OCI-LY7 (cell line): ENCODE measurements around the gene FBLN5. TPM values are rescaled to one million over a fixed set of nuclear protein-coding genes. Genes with fewer than 3 reads are reported as not detected.
A peak's percentile ranks its signal among the peaks of the same experiment; 100 is the strongest.

ENCODE experiments used
- BruUV-seq: library from RNA; stranded (reverse); fragments of 400-500 nt; replicated peaks from 2 replicates; lab custom pipeline; 2021; lab: Mats Ljungman, UMichigan
- CTCF ChIA-PET: fragments of 300-600 bp; sonication (Branson Sonifier 250); formaldehyde crosslinking; loops from one replicate; lab custom pipeline; 2022; ENCODE audit warnings: antibody characterized with exemption; ENCODE audit not compliant: unreplicated experiment; lab: Charles Lee
- POLR2A ChIA-PET: fragments of 300-600 bp; sonication (Branson Sonifier 250); formaldehyde crosslinking; loops from one replicate; lab custom pipeline; 2022; ENCODE audit warnings: antibody characterized with exemption; lab: Charles Lee
- DNase-seq: peaks from one replicate; pipeline ENCODE4 v3.0.0-alpha.2; 2015; ENCODE audit warnings: low spot score
- H2AFZ ChIP-seq: fragments of 200-600 bp; sonication (generic), shearing (Covaris generic); 2 replicates; pipeline ENCODE4 v1.6.1; 2014; ENCODE audit warnings: mild to moderate bottlenecking, antibody characterized with exemption, low read length, moderate library complexity
- H3K27ac ChIP-seq: fragments of 200-600 bp; sonication (generic); 2 replicates; pipeline ENCODE4 v1.5.1; 2014; ENCODE audit warnings: mixed run types, low read depth, mild to moderate bottlenecking, moderate library complexity, low read length, inconsistent platforms; ENCODE audit not compliant: poor library complexity, severe bottlenecking
- H3K36me3 ChIP-seq: fragments of 200-600 bp; sonication (generic); 2 replicates; pipeline ENCODE4 v1.6.1; 2014; ENCODE audit warnings: mild to moderate bottlenecking, antibody characterized with exemption, low read length, moderate library complexity, mixed read lengths; ENCODE audit not compliant: insufficient read depth
- H3K4me1 ChIP-seq: fragments of 200-600 bp; sonication (generic); 2 replicates; pipeline ENCODE4 v1.5.1; 2014; ENCODE audit warnings: mild to moderate bottlenecking, low read length; ENCODE audit not compliant: insufficient read depth, poor library complexity, severe bottlenecking
- H3K4me2 ChIP-seq: fragments of 200-600 bp; sonication (generic); 2 replicates; pipeline ENCODE4 v1.6.1; 2014; ENCODE audit warnings: mild to moderate bottlenecking, low read length
- H3K4me3 ChIP-seq: fragments of 200-600 bp; sonication (generic); 2 replicates; pipeline ENCODE4 v1.5.1; 2014; ENCODE audit warnings: mild to moderate bottlenecking, low read depth, low read length; ENCODE audit not compliant: poor library complexity, severe bottlenecking
- H3K79me2 ChIP-seq: fragments of 200-600 bp; sonication (generic); 2 replicates; pipeline ENCODE4 v1.6.1; 2016; ENCODE audit warnings: low read depth, mild to moderate bottlenecking, low read length, moderate library complexity, mixed read lengths; ENCODE audit not compliant: insufficient read depth
- H3K9me2 ChIP-seq: fragments of 200-600 bp; sonication (generic); 2 replicates; pipeline ENCODE4 v1.6.1; 2016; ENCODE audit warnings: mild to moderate bottlenecking, low read length, mixed read lengths; ENCODE audit not compliant: insufficient read depth
- H3K9me3 ChIP-seq: fragments of 200-600 bp; sonication (generic); 2 replicates; pipeline ENCODE4 v1.6.1; 2014; ENCODE audit warnings: mild to moderate bottlenecking, mixed run types, low read length, mixed read lengths
- H4K20me1 ChIP-seq: fragments of 200-600 bp; sonication (generic); 2 replicates; pipeline ENCODE4 v1.6.1; 2014; ENCODE audit warnings: mild to moderate bottlenecking, antibody characterized with exemption, low read length, moderate library complexity, mixed read lengths; ENCODE audit not compliant: insufficient read depth
- EZH2phosphoT487 ChIP-seq: fragments of 200-600 bp; sonication (generic); IDR thresholded peaks from 2 replicates; pipeline ENCODE4 v1.6.1; 2018; ENCODE audit warnings: low read depth, borderline replicate concordance, mild to moderate bottlenecking, mixed run types, antibody characterized with exemption, low read length, moderate library complexity, mixed read lengths
- intact Hi-C: fragments of 100-400 bp; cut with micrococcal nuclease; formaldehyde crosslinking; loops from one replicate; pipeline ENCODE4 v1.10.0; 2022; ENCODE audit not compliant: unreplicated experiment
- total RNA-seq, 2 experiments: library from RNA; depleted of rRNA in 1 of 2; stranded (reverse); fragments of >200 nt in 1 of 2; shearing (Covaris generic) in 1 of 2; gene quantifications; 2 replicates each; pipeline ENCODE4 v1.2.3, GENCODE V29; 2014 to 2022
- TF ChIP-seq, protein P1 (sequence below): fragments of 200-600 bp; sonication (generic); conservative IDR thresholded peaks from 2 replicates; pipeline ENCODE4 v1.5.1; 2014; ENCODE audit warnings: mild to moderate bottlenecking, antibody characterized with exemption, low read length, moderate library complexity, mixed read lengths

Gene FBLN5
- total RNA-seq, 2 experiments from 2014 or later, result 0.91 to 2.3 TPM

DNA sequence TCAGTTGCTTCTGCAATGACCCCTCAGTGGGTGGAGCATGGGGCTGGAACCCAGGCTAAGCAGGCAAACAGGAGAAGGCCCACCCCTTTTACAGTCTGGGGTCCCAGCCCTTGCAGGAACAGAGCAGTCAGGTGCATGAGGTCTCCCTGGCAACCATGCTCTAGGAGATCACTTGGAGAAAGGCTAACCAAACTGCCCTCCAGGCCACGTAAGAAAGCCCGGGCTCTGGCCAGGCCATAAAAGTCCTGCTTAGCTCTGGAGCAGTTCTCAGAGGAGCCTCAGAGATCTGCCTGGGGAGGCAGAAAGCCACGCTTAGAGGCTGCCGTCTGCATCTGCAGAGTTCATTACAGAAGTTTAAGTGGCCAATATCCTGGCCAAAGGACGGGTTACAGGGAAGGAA, 65.1 kb downstream of the FBLN5 start:
- Histone ChIP-seq H3K36me3 (no peaks in the 10 kb centered on the region), H3K4me1 (peaks cover 10% of the 10 kb centered on the region), H3K27ac (no peak overlapping the region), H2AFZ (no peak overlapping the region), H3K79me2 (no peaks in the 10 kb centered on the region), H3K4me3 (no peak overlapping the region), H3K9me3 (no peaks in the 10 kb centered on the region), H3K4me2 (no peak overlapping the region), H4K20me1 (no peaks in the 10 kb centered on the region), H3K9me2 (no peaks in the 10 kb centered on the region)
- ChIA-PET POLR2A (interaction anchor here (0.5 to 0.7 kb wide), 2 partner anchors 18 to 621 kb away, joined by 3 read pairs; no protein-coding TSS in a partner anchor), CTCF (no interaction called here)
- intact Hi-C loops, result no loop called here
- DNase-seq, result no peak
- TF ChIP-seq, protein P1, sequence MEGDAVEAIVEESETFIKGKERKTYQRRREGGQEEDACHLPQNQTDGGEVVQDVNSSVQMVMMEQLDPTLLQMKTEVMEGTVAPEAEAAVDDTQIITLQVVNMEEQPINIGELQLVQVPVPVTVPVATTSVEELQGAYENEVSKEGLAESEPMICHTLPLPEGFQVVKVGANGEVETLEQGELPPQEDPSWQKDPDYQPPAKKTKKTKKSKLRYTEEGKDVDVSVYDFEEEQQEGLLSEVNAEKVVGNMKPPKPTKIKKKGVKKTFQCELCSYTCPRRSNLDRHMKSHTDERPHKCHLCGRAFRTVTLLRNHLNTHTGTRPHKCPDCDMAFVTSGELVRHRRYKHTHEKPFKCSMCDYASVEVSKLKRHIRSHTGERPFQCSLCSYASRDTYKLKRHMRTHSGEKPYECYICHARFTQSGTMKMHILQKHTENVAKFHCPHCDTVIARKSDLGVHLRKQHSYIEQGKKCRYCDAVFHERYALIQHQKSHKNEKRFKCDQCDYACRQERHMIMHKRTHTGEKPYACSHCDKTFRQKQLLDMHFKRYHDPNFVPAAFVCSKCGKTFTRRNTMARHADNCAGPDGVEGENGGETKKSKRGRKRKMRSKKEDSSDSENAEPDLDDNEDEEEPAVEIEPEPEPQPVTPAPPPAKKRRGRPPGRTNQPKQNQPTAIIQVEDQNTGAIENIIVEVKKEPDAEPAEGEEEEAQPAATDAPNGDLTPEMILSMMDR, result no peak
- TF ChIP-seq EZH2phosphoT487, result no peak
- no TSS peak for BruUV-seq

DNA sequence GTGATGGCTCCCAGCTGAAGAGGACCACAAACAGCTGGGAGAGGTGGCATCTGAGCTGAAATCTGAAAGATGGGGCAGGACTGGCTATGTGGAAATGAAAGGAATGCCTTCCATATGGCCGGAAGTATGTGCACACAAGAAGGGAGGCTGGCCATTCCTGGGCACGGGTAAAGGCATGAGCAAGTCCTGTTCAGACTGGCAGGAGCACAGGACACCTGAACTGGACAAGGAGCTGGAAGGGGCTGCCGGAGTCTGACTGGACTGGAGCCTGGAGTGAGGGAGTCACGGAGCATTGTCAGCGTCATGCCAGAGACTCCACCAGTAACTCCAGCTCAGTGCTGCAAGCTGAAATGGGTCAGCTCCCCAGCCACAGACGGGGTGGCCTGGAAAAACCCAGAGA, 68.3 kb downstream of the FBLN5 start:
- POLR2A ChIA-PET, result interaction anchor here (0.6 kb wide), 1 partner anchor 45 kb away, joined by 3 read pairs; no protein-coding TSS in a partner anchor
- no peaks in the 10 kb centered on the region for H3K9me2 ChIP-seq
- CTCF ChIA-PET, result no interaction called here
- H2AFZ ChIP-seq, result no peak overlapping the region
- H3K4me3 ChIP-seq, result no peak overlapping the region
- no peak for DNase-seq
- peaks cover 30% of the 10 kb centered on the region for H3K4me1 ChIP-seq
- no peaks in the 10 kb centered on the region for H3K79me2 ChIP-seq
- H3K27ac ChIP-seq, result no peak overlapping the region
- H4K20me1 ChIP-seq, result no peaks in the 10 kb centered on the region
- no TSS peak for BruUV-seq
- no peaks in the 10 kb centered on the region for H3K9me3 ChIP-seq
- H3K4me2 ChIP-seq, result no peak overlapping the region
- TF ChIP-seq, protein P1, result no peak
- no peak for TF ChIP-seq EZH2phosphoT487
- H3K36me3 ChIP-seq, result no peaks in the 10 kb centered on the region
- intact Hi-C loops, result no loop called here

DNA sequence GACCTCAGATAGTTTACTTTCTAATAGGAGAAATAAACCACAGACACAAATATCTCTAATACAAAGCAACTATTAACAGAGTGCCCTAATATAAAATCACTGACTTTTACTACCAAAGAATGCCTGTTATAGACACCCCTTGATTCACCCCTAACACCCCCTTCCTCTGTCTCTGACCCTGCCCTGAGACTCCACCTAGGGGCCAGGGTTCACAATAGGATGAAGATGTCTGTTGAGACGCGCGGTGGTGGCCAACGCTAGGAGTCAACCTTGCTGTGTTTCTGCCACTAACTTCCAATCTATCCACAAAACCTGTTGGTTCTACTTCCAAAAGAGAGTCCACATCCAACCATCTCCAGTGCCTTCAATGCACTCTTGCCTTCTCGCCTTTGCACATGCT, 69.2 kb downstream of the FBLN5 start:
- H3K4me1 ChIP-seq, result peaks cover 39% of the 10 kb centered on the region
- TF ChIP-seq EZH2phosphoT487, result no peak
- TF ChIP-seq, protein P1, result peak; percentile 54

More for the DNA sequence above, 69.2 kb downstream of the FBLN5 start:
- Histone ChIP-seq H3K9me2 (no peaks in the 10 kb centered on the region), H3K79me2 (no peaks in the 10 kb centered on the region), H3K4me2 (no peak overlapping the region), H3K4me3 (no peak overlapping the region), H3K27ac (no peak overlapping the region), H4K20me1 (no peaks in the 10 kb centered on the region), H3K9me3 (no peaks in the 10 kb centered on the region), H2AFZ (no peak overlapping the region), H3K36me3 (no peaks in the 10 kb centered on the region)
- ChIA-PET CTCF (no interaction called here), POLR2A (no interaction called here)
- intact Hi-C loops, result no loop called here
- DNase-seq, result no peak
- BruUV-seq, result no TSS peak
